Endodermal cell (in vitro differentiated cells): Measurements from ENCODE around the gene FAM20A. TPM values are rescaled to one million over a fixed set of nuclear protein-coding genes. Genes with fewer than 3 reads are reported as not detected.

Experiments used
- DNase-seq: peaks from one replicate; pipeline ENCODE4 v3.0.0-alpha.2; 2017
- H3K27ac ChIP-seq: 2 replicates; pipeline ENCODE4 v1.5.1; 2013; ENCODE audit warnings: mild to moderate bottlenecking, low read depth, low read length, moderate library complexity
- H3K27me3 ChIP-seq: 2 replicates; pipeline ENCODE4 v1.6.1; 2013; ENCODE audit warnings: mild to moderate bottlenecking, low read length, moderate library complexity; ENCODE audit not compliant: insufficient read depth, control insufficient read depth, poor library complexity, severe bottlenecking
- H3K36me3 ChIP-seq: 2 replicates; pipeline ENCODE4 v1.7.0; 2013; ENCODE audit warnings: mild to moderate bottlenecking, low read length, moderate library complexity; ENCODE audit not compliant: control insufficient read depth, insufficient read depth
- H3K4me1 ChIP-seq: one replicate; pipeline ENCODE4 v1.7.0; 2013; ENCODE audit warnings: low read length; ENCODE audit not compliant: control insufficient read depth, insufficient read depth
- H3K4me3 ChIP-seq: 2 replicates; pipeline ENCODE4 v1.5.1; 2013; ENCODE audit warnings: mild to moderate bottlenecking, low read length, moderate library complexity
- H3K9ac ChIP-seq: 2 replicates; pipeline ENCODE4 v1.6.1; 2013; ENCODE audit warnings: mild to moderate bottlenecking, low read length, moderate library complexity; ENCODE audit not compliant: poor library complexity, severe bottlenecking; ENCODE audit errors: extremely low read depth
- H3K9me3 ChIP-seq: 2 replicates; pipeline ENCODE4 v1.6.1; 2013; ENCODE audit warnings: mild to moderate bottlenecking, low read length, moderate library complexity; ENCODE audit not compliant: control insufficient read depth
- H3K27ac Mint-ChIP-seq: 2 replicates; pipeline ENCODE4 v1.8.0; 2020; ENCODE audit warnings: mixed read lengths
- H3K27me3 Mint-ChIP-seq: 2 replicates; pipeline ENCODE4 v1.8.0; 2021; ENCODE audit warnings: mild to moderate bottlenecking, mixed read lengths; ENCODE audit not compliant: insufficient read depth
- H3K36me3 Mint-ChIP-seq: 2 replicates; pipeline ENCODE4 v1.8.0; 2020; ENCODE audit warnings: low read depth, mixed read lengths
- H3K4me1 Mint-ChIP-seq: 2 replicates; pipeline ENCODE4 v1.8.0; 2020; ENCODE audit warnings: mixed read lengths
- H3K4me3 Mint-ChIP-seq: 2 replicates; pipeline ENCODE4 v1.8.0; 2020; ENCODE audit warnings: mild to moderate bottlenecking, moderate library complexity, mixed read lengths
- H3K9me3 Mint-ChIP-seq: 2 replicates; pipeline ENCODE4 v1.8.0; 2020; ENCODE audit warnings: mild to moderate bottlenecking, mixed read lengths
- WGBS, 2 experiments: methylation state at CpG; one replicate each; pipeline versions ENCODE4 v1.1.5 to v1.1.7; 2013; ENCODE audit warnings: missing lambda C conversion rate in 2 of 2, mixed read lengths in 1 of 2; ENCODE audit not compliant: insufficient coverage in 1 of 2, insufficient read length in 1 of 2; 5-methylcytosine and 5-hydroxymethylcytosine counted together
- total RNA-seq, 2 donors: library from RNA; stranded (reverse); fragmentation: NEBNext Ultra II Directional in 1 of 2; extraction: Animal tissue kit (Norgen Biotek cat#: 25700) in 1 of 2; gene quantifications; 2 replicates in 1 of 2; 3 replicates in 1 of 2; pipeline ENCODE4 v1.2.1, GENCODE V29; 2021
- TF ChIP-seq, protein P1 (sequence below): fragments of 200-600 bp; sonication (generic); conservative IDR thresholded peaks from 2 replicates; pipeline ENCODE4 v1.5.0; 2021; ENCODE audit warnings: antibody characterized with exemption, mild to moderate bottlenecking

FAM20A gene
- total RNA-seq, 2 donors from 2014 or later, result 58.7 to 74.3 TPM

DNA sequence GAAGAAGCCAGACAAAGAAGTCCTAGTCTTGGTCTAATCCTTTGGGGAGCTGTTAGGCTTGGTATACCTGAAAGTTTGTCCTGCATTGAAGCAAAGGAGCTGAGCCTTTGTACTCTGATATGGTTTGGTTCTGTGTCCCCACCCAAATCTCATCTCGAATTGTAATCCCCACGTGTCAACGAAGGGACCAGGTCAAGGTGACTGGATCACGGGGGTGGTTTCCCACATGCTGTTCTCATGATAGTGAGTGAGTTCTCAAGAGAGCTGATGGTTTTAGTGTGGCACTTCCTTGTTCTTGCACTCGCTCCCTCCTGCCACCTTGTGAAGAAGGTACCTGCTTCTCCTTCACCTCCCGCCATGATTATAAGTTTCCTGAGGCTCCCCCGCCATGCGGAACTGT, 33.6 kb downstream of the FAM20A start:
- H3K36me3 ChIP-seq, result peaks cover 32% of the 10 kb centered on the region
- H3K27me3 ChIP-seq, result no peaks in the 10 kb centered on the region
- H3K4me3 ChIP-seq, result no peak overlapping the region
- no peak overlapping the region for H3K4me3 Mint-ChIP-seq
- no peaks in the 10 kb centered on the region for H3K4me1 ChIP-seq
- TF ChIP-seq, protein P1, sequence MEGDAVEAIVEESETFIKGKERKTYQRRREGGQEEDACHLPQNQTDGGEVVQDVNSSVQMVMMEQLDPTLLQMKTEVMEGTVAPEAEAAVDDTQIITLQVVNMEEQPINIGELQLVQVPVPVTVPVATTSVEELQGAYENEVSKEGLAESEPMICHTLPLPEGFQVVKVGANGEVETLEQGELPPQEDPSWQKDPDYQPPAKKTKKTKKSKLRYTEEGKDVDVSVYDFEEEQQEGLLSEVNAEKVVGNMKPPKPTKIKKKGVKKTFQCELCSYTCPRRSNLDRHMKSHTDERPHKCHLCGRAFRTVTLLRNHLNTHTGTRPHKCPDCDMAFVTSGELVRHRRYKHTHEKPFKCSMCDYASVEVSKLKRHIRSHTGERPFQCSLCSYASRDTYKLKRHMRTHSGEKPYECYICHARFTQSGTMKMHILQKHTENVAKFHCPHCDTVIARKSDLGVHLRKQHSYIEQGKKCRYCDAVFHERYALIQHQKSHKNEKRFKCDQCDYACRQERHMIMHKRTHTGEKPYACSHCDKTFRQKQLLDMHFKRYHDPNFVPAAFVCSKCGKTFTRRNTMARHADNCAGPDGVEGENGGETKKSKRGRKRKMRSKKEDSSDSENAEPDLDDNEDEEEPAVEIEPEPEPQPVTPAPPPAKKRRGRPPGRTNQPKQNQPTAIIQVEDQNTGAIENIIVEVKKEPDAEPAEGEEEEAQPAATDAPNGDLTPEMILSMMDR, result no peak
- no peaks in the 10 kb centered on the region for H3K27me3 Mint-ChIP-seq
- H3K27ac Mint-ChIP-seq, result no peak overlapping the region
- H3K9ac ChIP-seq, result no peak overlapping the region
- 92 to 100% methylated on average over 5 to 8 of the region's 8 CpGs for WGBS, 2 experiments
- H3K4me1 Mint-ChIP-seq, result no peaks in the 10 kb centered on the region
- H3K9me3 Mint-ChIP-seq, result peaks cover 4% of the 10 kb centered on the region
- peaks cover 19% of the 10 kb centered on the region for H3K36me3 Mint-ChIP-seq
- H3K27ac ChIP-seq, result no peak overlapping the region
- peaks cover 4% of the 10 kb centered on the region for H3K9me3 ChIP-seq
- DNase-seq, result peak; percentile 38

DNA sequence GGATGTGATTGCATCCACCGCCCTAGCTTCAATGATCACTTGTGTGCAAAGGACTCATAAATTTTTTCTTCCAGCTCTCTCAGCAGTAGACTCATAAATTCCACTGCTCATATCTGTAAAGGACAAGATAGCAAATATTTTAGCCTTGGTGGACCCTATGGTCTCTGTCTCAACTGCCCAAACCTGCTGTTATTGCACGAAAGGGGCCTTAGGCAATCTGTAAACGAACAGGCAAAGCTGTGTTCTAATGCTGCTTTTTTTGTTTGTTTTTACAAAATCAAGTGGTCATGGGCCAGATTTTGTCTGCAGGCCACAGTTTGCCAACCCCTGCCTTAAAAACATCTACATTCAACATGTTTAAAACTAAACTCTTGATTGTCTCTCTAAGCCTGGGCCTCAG, 34.1 kb downstream of the FAM20A start:
- H3K9ac ChIP-seq, result no peak overlapping the region
- Mint-ChIP-seq H3K36me3 (peaks cover 21% of the 10 kb centered on the region), H3K27ac (no peak overlapping the region), H3K9me3 (peaks cover 4% of the 10 kb centered on the region), H3K4me1 (no peaks in the 10 kb centered on the region), H3K27me3 (no peaks in the 10 kb centered on the region), H3K4me3 (no peak overlapping the region)
- no peak for DNase-seq
- TF ChIP-seq, protein P1, result no peak
- H3K4me1 ChIP-seq, result no peaks in the 10 kb centered on the region
- H3K4me3 ChIP-seq, result no peak overlapping the region
- H3K27me3 ChIP-seq, result no peaks in the 10 kb centered on the region
- no peak overlapping the region for H3K27ac ChIP-seq
- 85 to 93% methylated on average over 3 of the region's 3 CpGs for WGBS, 2 experiments
- H3K36me3 ChIP-seq, result peaks cover 37% of the 10 kb centered on the region
- H3K9me3 ChIP-seq, result peaks cover 4% of the 10 kb centered on the region

DNA sequence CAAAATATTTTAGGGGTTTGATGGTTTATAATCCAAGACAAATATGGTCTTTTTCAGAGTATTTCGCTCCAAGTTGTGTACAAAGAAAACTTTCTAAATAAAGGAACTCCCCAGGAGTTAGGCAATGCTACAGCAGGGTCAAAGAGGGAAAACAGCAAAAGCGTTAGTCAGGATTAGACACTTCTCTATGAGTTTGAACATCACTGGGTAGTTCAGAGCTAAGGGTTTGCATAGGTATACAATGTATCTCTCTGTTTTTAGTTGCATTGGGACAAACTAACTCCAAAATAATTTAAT, 34.8 kb downstream of the FAM20A start:
- Histone ChIP-seq H3K27me3 (no peaks in the 10 kb centered on the region), H3K36me3 (peaks cover 36% of the 10 kb centered on the region), H3K9me3 (peaks cover 4% of the 10 kb centered on the region), H3K4me1 (no peaks in the 10 kb centered on the region), H3K9ac (no peak overlapping the region), H3K4me3 (no peak overlapping the region), H3K27ac (no peak overlapping the region)
- peaks cover 22% of the 10 kb centered on the region for H3K36me3 Mint-ChIP-seq
- peaks cover 4% of the 10 kb centered on the region for H3K9me3 Mint-ChIP-seq
- WGBS, 2 experiments, result 93 to 100% methylated on average over 2 of the region's 2 CpGs
- H3K4me3 Mint-ChIP-seq, result no peak overlapping the region
- no peak for DNase-seq
- H3K27ac Mint-ChIP-seq, result no peak overlapping the region
- no peaks in the 10 kb centered on the region for H3K27me3 Mint-ChIP-seq
- TF ChIP-seq, protein P1, result no peak
- H3K4me1 Mint-ChIP-seq, result no peaks in the 10 kb centered on the region
